Keratinocyte (primary cell): ENCODE results near the gene VRK3.

ENCODE experiments used
- CTCF ChIP-seq, 3 experiments: IDR thresholded peaks in 1 of 3; conservative IDR thresholded peaks in 1 of 3; optimal IDR thresholded peaks in 1 of 3; 2 replicates in 2 of 3; 3 replicates in 1 of 3; pipeline versions ENCODE3 to v1.5.1; 2011; ENCODE audit warnings: low read length in 3 of 3, mild to moderate bottlenecking in 3 of 3, moderate library complexity in 2 of 3, control low read depth in 1 of 3, inconsistent platforms in 1 of 3; ENCODE audit not compliant: insufficient read depth in 2 of 3; ENCODE audit errors: extremely low read depth in 1 of 3
- EZH2 ChIP-seq: IDR thresholded peaks from one replicate; pipeline ENCODE4 v1.6.1; 2012; ENCODE audit warnings: inconsistent platforms, mild to moderate bottlenecking, low read length, moderate library complexity

- no peak for TF ChIP-seq CTCF (optimal IDR thresholded peaks at IDR 0.05 in 1 of 3, IDR thresholded peaks at IDR 0.05 in 1 of 3, conservative IDR thresholded peaks at IDR 0.05 in 1 of 3; ENCODE audit: extremely low read depth in 1 of 3, insufficient read depth in 2 of 3, low read length in 3 of 3)
- TF ChIP-seq EZH2: no peak
Measured at GRCh38 chr19:49975051-49975450, 50.1 kb downstream of the VRK3 start.
